GM18526 (cell line): ENCODE data around the gene BABAM2.

Experiments used
- POLR2A ChIP-seq: IDR thresholded peaks from 3 replicates; pipeline ENCODE4 v1.6.1; 2011; ENCODE audit not compliant: insufficient read length; ENCODE audit errors: extremely low read depth

BABAM2 gene

DNA sequence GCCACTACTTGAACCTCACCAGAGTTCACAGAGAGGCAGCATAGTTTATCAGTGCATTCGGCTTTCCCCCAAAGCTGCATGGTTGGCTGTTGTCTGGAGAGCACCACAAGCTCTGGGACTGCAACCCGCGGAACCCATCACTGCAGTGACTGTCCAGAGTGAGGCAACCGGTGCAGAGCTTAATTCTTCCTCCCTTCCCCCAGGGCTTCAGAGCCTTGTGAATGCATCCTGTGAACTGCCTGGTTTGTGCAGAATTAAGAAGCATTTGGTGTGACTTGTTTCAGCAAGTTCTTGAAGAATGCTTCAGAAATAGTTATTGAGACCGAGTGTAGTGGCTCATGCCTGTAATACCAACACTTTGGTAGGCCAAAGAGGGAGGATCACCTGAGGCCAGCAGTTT, 402.9 kb downstream of the BABAM2 start:
- TF ChIP-seq POLR2A, result no peak

- no peak for TF ChIP-seq POLR2A
These were observed 403.9 kb downstream of the BABAM2 start for GRCh38 chr2:28294451-28294850.

- no peak for TF ChIP-seq POLR2A
These were observed 405.7 kb downstream of the BABAM2 start for GRCh38 chr2:28296243-28296642.

GRCh38 chr2:28296904-28297303, 406.4 kb downstream of the BABAM2 start:
- TF ChIP-seq POLR2A, result no peak

GRCh38 chr2:28297531-28297930, 407.0 kb downstream of the BABAM2 start:
- no peak for TF ChIP-seq POLR2A

- TF ChIP-seq POLR2A, result no peak
These were observed 407.9 kb downstream of the BABAM2 start for GRCh38 chr2:28298406-28298805.

GRCh38 chr2:28300485-28301341, 410.2 kb downstream of the BABAM2 start:
- TF ChIP-seq POLR2A, result no peak

DNA sequence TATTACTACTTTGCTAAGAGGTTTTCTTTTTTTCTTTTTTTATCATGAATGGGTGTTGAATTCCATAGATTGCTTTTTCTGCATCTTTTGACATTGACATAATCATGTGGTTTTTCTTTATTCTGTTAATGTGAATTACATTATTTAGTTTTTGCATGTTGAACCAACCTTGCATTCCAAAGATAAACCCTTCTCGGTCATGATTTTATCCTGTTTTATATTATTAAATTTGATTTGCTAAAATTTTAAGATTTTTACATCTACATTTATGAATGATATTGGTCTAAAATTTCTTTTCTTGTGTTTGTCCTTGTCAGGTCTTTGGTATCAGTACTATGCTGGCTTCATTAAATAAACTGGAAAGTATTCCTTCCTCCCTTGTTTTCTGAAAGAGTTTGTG, 414.7 kb downstream of the BABAM2 start:
- TF ChIP-seq POLR2A, result no peak

GRCh38 chr2:28310107-28310506, 419.6 kb downstream of the BABAM2 start:
- TF ChIP-seq POLR2A, result no peak

DNA sequence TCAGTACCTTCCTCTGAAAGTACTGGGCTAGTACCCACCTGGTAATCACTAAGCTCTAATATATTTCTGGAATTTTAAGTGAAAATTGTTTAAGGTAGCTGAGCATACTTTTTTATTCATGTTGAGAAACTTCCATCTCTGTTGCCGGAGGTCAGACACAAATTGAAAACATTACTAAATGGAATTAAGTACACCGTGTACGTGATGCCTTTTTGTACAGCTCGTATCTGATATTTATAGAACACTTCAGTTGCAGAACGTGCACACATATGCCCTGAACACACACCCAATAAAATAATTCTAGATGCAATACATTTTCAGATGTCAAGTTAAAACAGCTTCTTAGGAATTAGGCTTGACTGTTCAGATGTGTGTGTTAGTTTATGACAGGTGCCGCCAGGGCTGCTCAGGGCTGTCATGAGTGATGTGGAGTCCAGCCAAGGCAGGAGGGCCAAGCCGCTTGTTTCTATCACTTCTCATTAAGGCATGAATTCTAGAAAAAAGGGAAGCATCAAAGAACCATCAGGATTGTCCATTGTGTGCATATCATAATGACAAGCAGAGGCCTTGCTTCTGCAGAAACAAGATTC, 421.2 kb downstream of the BABAM2 start:
- no peak for TF ChIP-seq POLR2A

DNA sequence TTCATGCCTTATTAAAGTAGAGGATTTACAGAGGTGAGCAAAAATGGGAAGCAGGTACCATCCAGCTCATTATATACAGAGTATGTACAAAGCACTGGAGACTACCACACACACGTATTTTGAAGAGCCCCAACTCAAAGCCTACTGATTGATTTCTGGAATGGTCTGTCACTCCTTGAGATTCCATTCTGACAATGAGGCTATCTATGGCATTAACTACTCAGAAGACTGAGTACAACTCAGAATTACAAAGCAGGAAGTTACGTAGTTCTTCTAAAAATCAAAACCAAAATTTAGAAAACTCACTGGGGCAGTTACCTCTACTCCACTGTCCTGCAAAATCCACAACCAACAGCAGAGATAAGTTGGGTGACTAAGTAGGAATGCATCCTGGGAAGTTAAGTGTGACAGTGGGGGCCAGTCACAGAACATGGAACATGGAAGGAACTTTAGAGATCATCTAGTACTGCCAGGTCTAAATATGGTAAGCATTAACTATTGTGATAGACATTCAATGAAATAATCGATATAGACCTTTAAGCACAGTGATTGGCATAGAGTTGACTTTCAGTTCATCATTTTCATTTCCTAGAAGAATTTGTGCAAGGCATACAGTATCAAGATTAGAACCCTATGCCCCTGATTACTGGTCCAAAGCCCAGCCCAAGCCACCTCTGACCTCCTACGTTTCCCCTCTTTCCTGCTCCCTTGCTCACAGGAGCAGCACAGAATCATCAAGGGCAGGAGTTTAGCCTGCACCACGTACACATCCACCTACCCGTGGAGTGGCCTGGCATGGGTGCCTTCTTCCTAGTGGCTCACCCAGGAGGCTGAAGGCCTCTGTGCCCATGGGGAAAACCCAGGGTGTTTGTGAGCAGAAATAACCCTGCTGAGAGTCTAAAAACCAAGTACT, 422.0 kb downstream of the BABAM2 start:
- no peak for TF ChIP-seq POLR2A

DNA sequence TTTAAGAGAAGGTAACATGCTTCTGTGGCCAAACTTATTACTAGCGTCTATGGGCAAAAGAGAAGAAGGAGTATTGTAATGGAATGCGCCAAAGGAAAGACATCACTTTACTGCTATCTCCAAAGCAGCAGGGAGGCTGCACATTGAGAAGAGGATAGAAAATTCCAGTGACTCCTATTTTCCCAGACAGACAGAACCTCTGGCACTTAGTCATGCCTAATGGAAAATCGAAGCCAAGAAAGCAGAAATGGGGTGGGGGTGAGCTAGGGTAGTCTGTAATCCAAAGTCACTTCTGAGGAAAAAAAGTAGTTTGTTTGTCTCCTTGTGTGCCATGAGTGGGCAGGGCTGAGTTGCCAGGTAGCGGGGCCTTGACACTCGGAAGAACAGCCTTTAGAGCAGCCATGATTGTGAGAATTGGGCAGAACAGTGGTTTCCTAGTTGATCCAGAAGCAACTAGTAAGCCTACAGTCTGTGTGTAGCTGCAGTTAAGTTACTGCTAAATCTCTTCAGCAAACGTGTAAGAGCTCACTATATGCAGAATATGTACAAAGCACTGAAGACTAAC, 422.8 kb downstream of the BABAM2 start:
- no peak for TF ChIP-seq POLR2A

- no peak for TF ChIP-seq POLR2A
These were observed 424.4 kb downstream of the BABAM2 start for GRCh38 chr2:28314968-28315367.

GRCh38 chr2:28316546-28317335, 426.2 kb downstream of the BABAM2 start:
- TF ChIP-seq POLR2A, result no peak
